Measurements from ENCODE around the gene EYA2.

The EYA2 gene

GRCh38 chr20:47118206-47118605 lies 223.6 kb downstream of the EYA2 start:
- H3K27ac Mint-ChIP-seq (ENCODE audit: low read depth): no peak overlapping the region
- DNase-seq (ENCODE audit: low spot score in 2 of 2) (no peak), ATAC-seq (replicated peaks; ENCODE audit: extremely low read depth, poor library complexity, severe bottlenecking) (no peak)
- H3K4me3 Mint-ChIP-seq: no peak overlapping the region
- no peaks in the 10 kb centered on the region for H3K4me1 Mint-ChIP-seq
- peaks cover 6% of the 10 kb centered on the region for H3K9me3 Mint-ChIP-seq
- peaks cover 60% of the 10 kb centered on the region for H3K27me3 Mint-ChIP-seq
- H3K36me3 Mint-ChIP-seq (ENCODE audit: insufficient read depth): no peaks in the 10 kb centered on the region

GRCh38 chr20:47118641-47119040 lies 224.0 kb downstream of the EYA2 start:
- H3K9me3 Mint-ChIP-seq: peaks cover 6% of the 10 kb centered on the region
- ATAC-seq (replicated peaks; ENCODE audit: extremely low read depth, poor library complexity, severe bottlenecking): no peak
- H3K27me3 Mint-ChIP-seq: peaks cover 61% of the 10 kb centered on the region
- H3K36me3 Mint-ChIP-seq (ENCODE audit: insufficient read depth): no peaks in the 10 kb centered on the region
- H3K4me3 Mint-ChIP-seq: no peak overlapping the region
- H3K27ac Mint-ChIP-seq (ENCODE audit: low read depth): no peak overlapping the region
- no peaks in the 10 kb centered on the region for H3K4me1 Mint-ChIP-seq
- DNase-seq (ENCODE audit: low spot score in 2 of 2): no peak

GRCh38 chr20:47120346-47120936 lies 225.8 kb downstream of the EYA2 start:
- ATAC-seq (replicated peaks; ENCODE audit: extremely low read depth, poor library complexity, severe bottlenecking): no peak
- no peak overlapping the region for H3K4me3 Mint-ChIP-seq
- H3K4me1 Mint-ChIP-seq: no peaks in the 10 kb centered on the region
- no peak overlapping the region for H3K27ac Mint-ChIP-seq (ENCODE audit: low read depth)
- no peaks in the 10 kb centered on the region for H3K36me3 Mint-ChIP-seq (ENCODE audit: insufficient read depth)
- H3K27me3 Mint-ChIP-seq: peaks cover 69% of the 10 kb centered on the region
- peaks cover 6% of the 10 kb centered on the region for H3K9me3 Mint-ChIP-seq
- DNase-seq (ENCODE audit: low spot score in 2 of 2): no peak

- DNase-seq (ENCODE audit: low spot score in 2 of 2): no peak
- Mint-ChIP-seq H3K9me3 (no peaks in the 10 kb centered on the region), H3K36me3 (ENCODE audit: insufficient read depth) (no peaks in the 10 kb centered on the region), H3K4me3 (no peak overlapping the region), H3K4me1 (no peaks in the 10 kb centered on the region), H3K27ac (ENCODE audit: low read depth) (no peak overlapping the region), H3K27me3 (peaks cover 64% of the 10 kb centered on the region)
- ATAC-seq (replicated peaks; ENCODE audit: extremely low read depth, poor library complexity, severe bottlenecking): no peak
These were observed 227.9 kb downstream of the EYA2 start for GRCh38 chr20:47122560-47122959.

GRCh38 chr20:47124181-47124717 lies 229.6 kb downstream of the EYA2 start:
- no peak overlapping the region for H3K27ac Mint-ChIP-seq (ENCODE audit: low read depth)
- ATAC-seq (replicated peaks; ENCODE audit: extremely low read depth, poor library complexity, severe bottlenecking): no peak
- H3K27me3 Mint-ChIP-seq: peaks cover 64% of the 10 kb centered on the region
- H3K36me3 Mint-ChIP-seq (ENCODE audit: insufficient read depth): no peaks in the 10 kb centered on the region
- no peak for DNase-seq (ENCODE audit: low spot score in 2 of 2)
- H3K9me3 Mint-ChIP-seq: no peaks in the 10 kb centered on the region
- no peaks in the 10 kb centered on the region for H3K4me1 Mint-ChIP-seq
- no peak overlapping the region for H3K4me3 Mint-ChIP-seq

GRCh38 chr20:47125508-47125757 lies 230.8 kb downstream of the EYA2 start:
- Mint-ChIP-seq H3K36me3 (ENCODE audit: insufficient read depth) (no peaks in the 10 kb centered on the region), H3K27me3 (peaks cover 67% of the 10 kb centered on the region), H3K9me3 (no peaks in the 10 kb centered on the region), H3K27ac (ENCODE audit: low read depth) (no peak overlapping the region), H3K4me3 (no peak overlapping the region), H3K4me1 (no peaks in the 10 kb centered on the region)
- DNase-seq (ENCODE audit: low spot score in 2 of 2) (no peak), ATAC-seq (replicated peaks; ENCODE audit: extremely low read depth, poor library complexity, severe bottlenecking) (no peak)

GRCh38 chr20:47125758-47126591 lies 231.3 kb downstream of the EYA2 start:
- Mint-ChIP-seq H3K4me1 (no peaks in the 10 kb centered on the region), H3K4me3 (no peak overlapping the region), H3K27ac (ENCODE audit: low read depth) (no peak overlapping the region), H3K9me3 (no peaks in the 10 kb centered on the region), H3K27me3 (peaks cover 72% of the 10 kb centered on the region), H3K36me3 (ENCODE audit: insufficient read depth) (no peaks in the 10 kb centered on the region)
- ATAC-seq (replicated peaks; ENCODE audit: extremely low read depth, poor library complexity, severe bottlenecking) (no peak), DNase-seq (ENCODE audit: low spot score in 2 of 2) (no peak)

GRCh38 chr20:47126709-47127108 lies 232.1 kb downstream of the EYA2 start:
- no peak overlapping the region for H3K4me3 Mint-ChIP-seq
- H3K36me3 Mint-ChIP-seq (ENCODE audit: insufficient read depth): no peaks in the 10 kb centered on the region
- no peaks in the 10 kb centered on the region for H3K9me3 Mint-ChIP-seq
- H3K4me1 Mint-ChIP-seq: no peaks in the 10 kb centered on the region
- ATAC-seq (replicated peaks; ENCODE audit: extremely low read depth, poor library complexity, severe bottlenecking) (no peak), DNase-seq (ENCODE audit: low spot score in 2 of 2) (no peak)
- peaks cover 74% of the 10 kb centered on the region for H3K27me3 Mint-ChIP-seq
- H3K27ac Mint-ChIP-seq (ENCODE audit: low read depth): no peak overlapping the region

GRCh38 chr20:47127546-47127945 lies 232.9 kb downstream of the EYA2 start:
- ATAC-seq (replicated peaks; ENCODE audit: extremely low read depth, poor library complexity, severe bottlenecking) (no peak), DNase-seq (ENCODE audit: low spot score in 2 of 2) (no peak)
- peaks cover 71% of the 10 kb centered on the region for H3K27me3 Mint-ChIP-seq
- H3K4me1 Mint-ChIP-seq: no peaks in the 10 kb centered on the region
- no peak overlapping the region for H3K4me3 Mint-ChIP-seq
- no peaks in the 10 kb centered on the region for H3K36me3 Mint-ChIP-seq (ENCODE audit: insufficient read depth)
- no peaks in the 10 kb centered on the region for H3K9me3 Mint-ChIP-seq
- H3K27ac Mint-ChIP-seq (ENCODE audit: low read depth): no peak overlapping the region

GRCh38 chr20:47127999-47128398 lies 233.4 kb downstream of the EYA2 start:
- Mint-ChIP-seq H3K36me3 (ENCODE audit: insufficient read depth) (no peaks in the 10 kb centered on the region), H3K9me3 (no peaks in the 10 kb centered on the region), H3K27ac (ENCODE audit: low read depth) (no peak overlapping the region), H3K4me3 (no peak overlapping the region), H3K4me1 (no peaks in the 10 kb centered on the region), H3K27me3 (peaks cover 71% of the 10 kb centered on the region)
- DNase-seq (ENCODE audit: low spot score in 2 of 2) (no peak), ATAC-seq (replicated peaks; ENCODE audit: extremely low read depth, poor library complexity, severe bottlenecking) (no peak)

- Mint-ChIP-seq H3K4me1 (no peaks in the 10 kb centered on the region), H3K9me3 (no peaks in the 10 kb centered on the region), H3K4me3 (no peak overlapping the region), H3K36me3 (ENCODE audit: insufficient read depth) (no peaks in the 10 kb centered on the region), H3K27me3 (peaks cover 64% of the 10 kb centered on the region), H3K27ac (ENCODE audit: low read depth) (no peak overlapping the region)
- no peak for ATAC-seq (replicated peaks; ENCODE audit: extremely low read depth, poor library complexity, severe bottlenecking)
- no peak for DNase-seq (ENCODE audit: low spot score in 2 of 2)
These were observed 234.7 kb downstream of the EYA2 start for GRCh38 chr20:47129306-47129705.

- Mint-ChIP-seq H3K4me1 (no peaks in the 10 kb centered on the region), H3K9me3 (no peaks in the 10 kb centered on the region), H3K27ac (ENCODE audit: low read depth) (no peak overlapping the region), H3K36me3 (ENCODE audit: insufficient read depth) (no peaks in the 10 kb centered on the region), H3K27me3 (peaks cover 43% of the 10 kb centered on the region), H3K4me3 (no peak overlapping the region)
- no peak for DNase-seq (ENCODE audit: low spot score in 2 of 2)
- no peak for ATAC-seq (replicated peaks; ENCODE audit: extremely low read depth, poor library complexity, severe bottlenecking)
These were observed 239.3 kb downstream of the EYA2 start for GRCh38 chr20:47133809-47134456.

- no peak overlapping the region for H3K27ac Mint-ChIP-seq (ENCODE audit: low read depth)
- H3K27me3 Mint-ChIP-seq: peaks cover 31% of the 10 kb centered on the region
- H3K36me3 Mint-ChIP-seq (ENCODE audit: insufficient read depth): no peaks in the 10 kb centered on the region
- ATAC-seq (replicated peaks; ENCODE audit: extremely low read depth, poor library complexity, severe bottlenecking) (no peak), DNase-seq (ENCODE audit: low spot score in 2 of 2) (no peak)
- no peaks in the 10 kb centered on the region for H3K9me3 Mint-ChIP-seq
- no peaks in the 10 kb centered on the region for H3K4me1 Mint-ChIP-seq
- H3K4me3 Mint-ChIP-seq: no peak overlapping the region
These were observed 242.1 kb downstream of the EYA2 start for GRCh38 chr20:47136782-47137181.
